ENCODE data around the gene SH2B3.

DNA sequence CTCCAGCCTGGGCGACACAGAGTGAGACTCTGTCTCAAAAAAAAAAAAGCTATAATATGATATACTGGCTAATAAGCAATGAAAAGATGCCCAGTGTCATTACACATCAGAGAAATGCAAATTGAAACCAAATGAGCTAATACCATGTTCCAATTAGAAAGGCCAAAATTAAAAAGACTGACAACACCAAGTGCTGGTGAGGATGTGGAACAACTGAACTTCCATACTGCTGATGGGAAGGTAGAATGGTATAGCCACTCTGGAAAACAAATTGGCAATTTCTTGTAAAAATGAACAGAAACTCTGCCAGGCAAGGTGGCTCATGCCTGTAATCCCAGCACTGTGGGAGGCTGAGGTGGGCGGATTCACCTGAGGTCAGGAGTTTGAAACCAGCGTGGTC is 28.3 kb upstream of the SH2B3 start:
- no peak for TF ChIP-seq EP300 (conservative IDR thresholded peaks at IDR 0.05; ENCODE audit: poor library complexity, severe bottlenecking)
- no peak for TF ChIP-seq CTCF (IDR thresholded peaks at IDR 0.05; ENCODE audit: poor library complexity, severe bottlenecking)
- no peak for TF ChIP-seq TAF1 (IDR thresholded peaks at IDR 0.05; ENCODE audit: low read depth)
- no peak for TF ChIP-seq POLR2AphosphoS5 (IDR thresholded peaks at IDR 0.05)
- TF ChIP-seq, protein P1, sequence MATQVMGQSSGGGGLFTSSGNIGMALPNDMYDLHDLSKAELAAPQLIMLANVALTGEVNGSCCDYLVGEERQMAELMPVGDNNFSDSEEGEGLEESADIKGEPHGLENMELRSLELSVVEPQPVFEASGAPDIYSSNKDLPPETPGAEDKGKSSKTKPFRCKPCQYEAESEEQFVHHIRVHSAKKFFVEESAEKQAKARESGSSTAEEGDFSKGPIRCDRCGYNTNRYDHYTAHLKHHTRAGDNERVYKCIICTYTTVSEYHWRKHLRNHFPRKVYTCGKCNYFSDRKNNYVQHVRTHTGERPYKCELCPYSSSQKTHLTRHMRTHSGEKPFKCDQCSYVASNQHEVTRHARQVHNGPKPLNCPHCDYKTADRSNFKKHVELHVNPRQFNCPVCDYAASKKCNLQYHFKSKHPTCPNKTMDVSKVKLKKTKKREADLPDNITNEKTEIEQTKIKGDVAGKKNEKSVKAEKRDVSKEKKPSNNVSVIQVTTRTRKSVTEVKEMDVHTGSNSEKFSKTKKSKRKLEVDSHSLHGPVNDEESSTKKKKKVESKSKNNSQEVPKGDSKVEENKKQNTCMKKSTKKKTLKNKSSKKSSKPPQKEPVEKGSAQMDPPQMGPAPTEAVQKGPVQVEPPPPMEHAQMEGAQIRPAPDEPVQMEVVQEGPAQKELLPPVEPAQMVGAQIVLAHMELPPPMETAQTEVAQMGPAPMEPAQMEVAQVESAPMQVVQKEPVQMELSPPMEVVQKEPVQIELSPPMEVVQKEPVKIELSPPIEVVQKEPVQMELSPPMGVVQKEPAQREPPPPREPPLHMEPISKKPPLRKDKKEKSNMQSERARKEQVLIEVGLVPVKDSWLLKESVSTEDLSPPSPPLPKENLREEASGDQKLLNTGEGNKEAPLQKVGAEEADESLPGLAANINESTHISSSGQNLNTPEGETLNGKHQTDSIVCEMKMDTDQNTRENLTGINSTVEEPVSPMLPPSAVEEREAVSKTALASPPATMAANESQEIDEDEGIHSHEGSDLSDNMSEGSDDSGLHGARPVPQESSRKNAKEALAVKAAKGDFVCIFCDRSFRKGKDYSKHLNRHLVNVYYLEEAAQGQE (IDR thresholded peaks at IDR 0.05; ENCODE audit: borderline replicate concordance): no peak
- no peak for TF ChIP-seq EZH2 (IDR thresholded peaks at IDR 0.05; ENCODE audit: borderline replicate concordance, insufficient read depth, low read length, poor library complexity, severe bottlenecking)
- TF ChIP-seq SMC3 (conservative IDR thresholded peaks at IDR 0.05; ENCODE audit: poor library complexity): no peak
- no peak for TF ChIP-seq RAD21 (conservative IDR thresholded peaks at IDR 0.05)

Data from neural cell (in vitro differentiated cells).